ENCODE measurements around the gene PLLP.

- TF ChIP-seq CTCF (IDR thresholded peaks at IDR 0.05), result no peak
- no peak for TF ChIP-seq POLR2AphosphoS5 (IDR thresholded peaks at IDR 0.05)
- TF ChIP-seq POLR2A (IDR thresholded peaks at IDR 0.05), result no peak
- no peak for TF ChIP-seq EP300 (IDR thresholded peaks at IDR 0.05)
These were observed 45.4 kb downstream of the PLLP start for GRCh38 chr16:57239107-57239506.
